ENCODE results near the gene GLT1D1. TPM values are rescaled to one million over a fixed set of nuclear protein-coding genes. Genes with fewer than 3 reads are reported as not detected.

Gene GLT1D1
- total RNA-seq, 1 experiment from 2014 or later: not detected

DNA sequence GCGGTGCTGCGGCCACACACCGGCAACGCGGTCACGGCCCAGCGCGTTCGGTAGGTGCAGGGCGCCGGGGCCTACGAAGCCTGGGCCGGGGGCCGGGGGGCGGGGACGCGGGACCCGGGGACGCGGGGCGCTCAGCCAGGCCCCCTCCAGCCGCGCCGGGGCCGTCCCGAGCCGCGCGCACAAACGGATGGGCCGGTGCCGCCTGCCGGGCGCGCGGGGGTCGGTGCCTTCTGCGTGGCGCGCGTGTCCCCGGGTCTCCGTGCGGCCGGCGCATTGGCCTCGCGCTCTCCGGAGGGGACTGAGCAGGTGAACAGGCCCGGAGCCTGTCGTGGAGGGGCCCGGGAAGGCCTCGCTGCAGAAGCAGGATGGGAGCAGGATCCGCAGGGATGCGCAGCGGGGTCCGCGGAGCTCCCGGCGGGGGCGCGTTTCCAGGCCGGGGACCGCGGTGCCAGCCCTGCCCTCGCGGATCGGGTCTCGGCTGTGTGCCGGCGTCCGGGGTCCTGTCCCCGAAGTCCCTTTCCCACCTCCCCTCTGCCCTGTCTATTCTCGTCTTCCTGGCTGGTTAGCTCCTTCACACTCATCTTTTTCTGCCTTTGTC is 421 bp downstream of the GLT1D1 start (continued):
- no peak for TF ChIP-seq YY1 (IDR thresholded peaks at IDR 0.05; ENCODE audit: extremely low read depth, insufficient replicate concordance, low read depth, low read length)

DNA sequence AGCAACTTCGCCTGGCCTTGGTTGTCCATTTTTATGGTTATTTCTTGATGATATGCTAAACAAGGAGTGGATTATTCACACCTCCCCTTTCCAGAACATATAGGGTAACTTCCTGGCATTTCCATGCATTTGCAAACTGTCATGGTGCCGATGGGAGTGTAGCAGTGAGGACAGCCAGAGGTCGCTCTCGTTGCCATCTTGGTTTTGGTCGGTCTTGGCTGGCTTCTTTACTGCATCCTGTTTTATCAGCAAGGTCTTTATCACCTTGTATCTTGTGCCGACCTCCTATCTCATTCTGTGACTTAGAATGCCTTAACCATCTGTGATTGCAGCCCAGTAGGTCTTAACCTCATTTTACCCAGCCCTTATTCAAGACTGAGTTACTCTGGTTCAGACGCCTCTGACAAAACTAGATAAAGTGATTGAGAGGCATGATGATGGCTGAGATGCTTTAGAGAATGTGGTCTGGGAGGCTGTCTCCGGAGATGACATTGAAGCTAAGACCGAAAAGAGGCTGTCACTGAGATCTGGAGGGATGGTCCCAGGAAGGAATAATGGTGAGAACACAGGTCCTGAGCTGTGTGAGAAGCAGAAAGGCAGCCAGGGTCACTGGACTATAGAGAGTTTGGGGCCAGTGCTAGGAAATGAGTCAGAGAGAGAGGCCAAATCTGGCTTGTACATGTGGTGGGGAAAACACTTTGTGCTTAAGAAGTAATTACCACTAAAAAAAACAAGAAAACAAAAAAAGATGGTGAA is 2.9 kb downstream of the GLT1D1 start:
- RAD21 ChIA-PET (ENCODE audit: low non-redundant PET in 1 of 2, low total read pairs in 2 of 2, uncharacterized antibody in 2 of 2, unreplicated experiment in 2 of 2): no interaction called here
- no TSS peak for BruUV-seq (replicated peaks)
- CTCF ChIA-PET: no interaction called here
- TF ChIP-seq, protein P1, sequence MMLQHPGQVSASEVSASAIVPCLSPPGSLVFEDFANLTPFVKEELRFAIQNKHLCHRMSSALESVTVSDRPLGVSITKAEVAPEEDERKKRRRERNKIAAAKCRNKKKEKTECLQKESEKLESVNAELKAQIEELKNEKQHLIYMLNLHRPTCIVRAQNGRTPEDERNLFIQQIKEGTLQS (IDR thresholded peaks at IDR 0.05): no peak
- TF ChIP-seq JUND (IDR thresholded peaks at IDR 0.05): no peak
- TF ChIP-seq SRF (IDR thresholded peaks at IDR 0.05; ENCODE audit: low read depth): no peak
- no peak for TF ChIP-seq SIN3A (IDR thresholded peaks at IDR 0.05; ENCODE audit: low read depth)
- TF ChIP-seq RAD21 (IDR thresholded peaks at IDR 0.05; ENCODE audit: low read depth): no peak
- TF ChIP-seq, protein P2, sequence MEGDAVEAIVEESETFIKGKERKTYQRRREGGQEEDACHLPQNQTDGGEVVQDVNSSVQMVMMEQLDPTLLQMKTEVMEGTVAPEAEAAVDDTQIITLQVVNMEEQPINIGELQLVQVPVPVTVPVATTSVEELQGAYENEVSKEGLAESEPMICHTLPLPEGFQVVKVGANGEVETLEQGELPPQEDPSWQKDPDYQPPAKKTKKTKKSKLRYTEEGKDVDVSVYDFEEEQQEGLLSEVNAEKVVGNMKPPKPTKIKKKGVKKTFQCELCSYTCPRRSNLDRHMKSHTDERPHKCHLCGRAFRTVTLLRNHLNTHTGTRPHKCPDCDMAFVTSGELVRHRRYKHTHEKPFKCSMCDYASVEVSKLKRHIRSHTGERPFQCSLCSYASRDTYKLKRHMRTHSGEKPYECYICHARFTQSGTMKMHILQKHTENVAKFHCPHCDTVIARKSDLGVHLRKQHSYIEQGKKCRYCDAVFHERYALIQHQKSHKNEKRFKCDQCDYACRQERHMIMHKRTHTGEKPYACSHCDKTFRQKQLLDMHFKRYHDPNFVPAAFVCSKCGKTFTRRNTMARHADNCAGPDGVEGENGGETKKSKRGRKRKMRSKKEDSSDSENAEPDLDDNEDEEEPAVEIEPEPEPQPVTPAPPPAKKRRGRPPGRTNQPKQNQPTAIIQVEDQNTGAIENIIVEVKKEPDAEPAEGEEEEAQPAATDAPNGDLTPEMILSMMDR (IDR thresholded peaks at IDR 0.05 in 2 of 3, conservative IDR thresholded peaks at IDR 0.05 in 1 of 3; ENCODE audit: borderline replicate concordance in 1 of 3, insufficient read depth in 1 of 3, low read depth in 2 of 3, low read length in 2 of 3): no peak
- TF ChIP-seq, protein P3, sequence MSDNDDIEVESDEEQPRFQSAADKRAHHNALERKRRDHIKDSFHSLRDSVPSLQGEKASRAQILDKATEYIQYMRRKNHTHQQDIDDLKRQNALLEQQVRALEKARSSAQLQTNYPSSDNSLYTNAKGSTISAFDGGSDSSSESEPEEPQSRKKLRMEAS (IDR thresholded peaks at IDR 0.05): no peak
- no peak for TF ChIP-seq POLR2A (IDR thresholded peaks at IDR 0.05; ENCODE audit: borderline replicate concordance, extremely low read depth, insufficient read depth, insufficient read length)
- no peak for TF ChIP-seq EGR1 (IDR thresholded peaks at IDR 0.05; ENCODE audit: low read depth)
- TF ChIP-seq EZH2 (IDR thresholded peaks at IDR 0.05): no peak
- TF ChIP-seq, protein P4, sequence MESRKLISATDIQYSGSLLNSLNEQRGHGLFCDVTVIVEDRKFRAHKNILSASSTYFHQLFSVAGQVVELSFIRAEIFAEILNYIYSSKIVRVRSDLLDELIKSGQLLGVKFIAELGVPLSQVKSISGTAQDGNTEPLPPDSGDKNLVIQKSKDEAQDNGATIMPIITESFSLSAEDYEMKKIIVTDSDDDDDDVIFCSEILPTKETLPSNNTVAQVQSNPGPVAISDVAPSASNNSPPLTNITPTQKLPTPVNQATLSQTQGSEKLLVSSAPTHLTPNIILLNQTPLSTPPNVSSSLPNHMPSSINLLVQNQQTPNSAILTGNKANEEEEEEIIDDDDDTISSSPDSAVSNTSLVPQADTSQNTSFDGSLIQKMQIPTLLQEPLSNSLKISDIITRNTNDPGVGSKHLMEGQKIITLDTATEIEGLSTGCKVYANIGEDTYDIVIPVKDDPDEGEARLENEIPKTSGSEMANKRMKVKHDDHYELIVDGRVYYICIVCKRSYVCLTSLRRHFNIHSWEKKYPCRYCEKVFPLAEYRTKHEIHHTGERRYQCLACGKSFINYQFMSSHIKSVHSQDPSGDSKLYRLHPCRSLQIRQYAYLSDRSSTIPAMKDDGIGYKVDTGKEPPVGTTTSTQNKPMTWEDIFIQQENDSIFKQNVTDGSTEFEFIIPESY (IDR thresholded peaks at IDR 0.05; ENCODE audit: extremely low read depth, insufficient replicate concordance, low read length): no peak
- no peak for TF ChIP-seq SP1 (IDR thresholded peaks at IDR 0.05; ENCODE audit: low read depth)
- TF ChIP-seq, protein P5, sequence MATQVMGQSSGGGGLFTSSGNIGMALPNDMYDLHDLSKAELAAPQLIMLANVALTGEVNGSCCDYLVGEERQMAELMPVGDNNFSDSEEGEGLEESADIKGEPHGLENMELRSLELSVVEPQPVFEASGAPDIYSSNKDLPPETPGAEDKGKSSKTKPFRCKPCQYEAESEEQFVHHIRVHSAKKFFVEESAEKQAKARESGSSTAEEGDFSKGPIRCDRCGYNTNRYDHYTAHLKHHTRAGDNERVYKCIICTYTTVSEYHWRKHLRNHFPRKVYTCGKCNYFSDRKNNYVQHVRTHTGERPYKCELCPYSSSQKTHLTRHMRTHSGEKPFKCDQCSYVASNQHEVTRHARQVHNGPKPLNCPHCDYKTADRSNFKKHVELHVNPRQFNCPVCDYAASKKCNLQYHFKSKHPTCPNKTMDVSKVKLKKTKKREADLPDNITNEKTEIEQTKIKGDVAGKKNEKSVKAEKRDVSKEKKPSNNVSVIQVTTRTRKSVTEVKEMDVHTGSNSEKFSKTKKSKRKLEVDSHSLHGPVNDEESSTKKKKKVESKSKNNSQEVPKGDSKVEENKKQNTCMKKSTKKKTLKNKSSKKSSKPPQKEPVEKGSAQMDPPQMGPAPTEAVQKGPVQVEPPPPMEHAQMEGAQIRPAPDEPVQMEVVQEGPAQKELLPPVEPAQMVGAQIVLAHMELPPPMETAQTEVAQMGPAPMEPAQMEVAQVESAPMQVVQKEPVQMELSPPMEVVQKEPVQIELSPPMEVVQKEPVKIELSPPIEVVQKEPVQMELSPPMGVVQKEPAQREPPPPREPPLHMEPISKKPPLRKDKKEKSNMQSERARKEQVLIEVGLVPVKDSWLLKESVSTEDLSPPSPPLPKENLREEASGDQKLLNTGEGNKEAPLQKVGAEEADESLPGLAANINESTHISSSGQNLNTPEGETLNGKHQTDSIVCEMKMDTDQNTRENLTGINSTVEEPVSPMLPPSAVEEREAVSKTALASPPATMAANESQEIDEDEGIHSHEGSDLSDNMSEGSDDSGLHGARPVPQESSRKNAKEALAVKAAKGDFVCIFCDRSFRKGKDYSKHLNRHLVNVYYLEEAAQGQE (IDR thresholded peaks at IDR 0.05; ENCODE audit: low read depth): no peak
- TF ChIP-seq ZNF274 (IDR thresholded peaks at IDR 0.05; ENCODE audit: low read depth, low read length): no peak
- no peak for TF ChIP-seq TCF7L2 (IDR thresholded peaks at IDR 0.05; ENCODE audit: borderline replicate concordance, extremely low read depth, insufficient read depth, insufficient read length)

More for the DNA sequence above, 2.9 kb downstream of the GLT1D1 start:
- Histone ChIP-seq H3K4me2 (ENCODE audit: low read length) (no peak overlapping the region), H3K36me3 (ENCODE audit: control insufficient read depth in 1 of 2, insufficient read depth in 2 of 2, low read length in 2 of 2) (no peaks in the 10 kb centered on the region), H3K4me3 (replicated peaks in 1 of 2; ENCODE audit: low read depth in 1 of 2, low read length in 2 of 2) (no peak overlapping the region), H3K27ac (ENCODE audit: low read depth, low read length) (no peak overlapping the region), H3K79me2 (ENCODE audit: insufficient read depth, low read length) (no peaks in the 10 kb centered on the region), H2AFZ (ENCODE audit: low read depth, low read length, poor library complexity, severe bottlenecking) (no peak overlapping the region), H3K9me2 (ENCODE audit: insufficient read depth) (no peaks in the 10 kb centered on the region), H3K9me3 (ENCODE audit: control insufficient read depth in 1 of 2, insufficient read depth in 1 of 2, low read depth in 1 of 2, low read length in 2 of 2) (no peaks in the 10 kb centered on the region), H3K4me1 (ENCODE audit: control insufficient read depth in 1 of 2, insufficient read depth in 2 of 2, low read length in 2 of 2) (no peaks in the 10 kb centered on the region), H3K9ac (ENCODE audit: low read length) (no peak overlapping the region), H4K20me1 (ENCODE audit: insufficient read depth) (no peaks in the 10 kb centered on the region), H3K27me3 (ENCODE audit: insufficient read depth, low read length) (no peaks in the 10 kb centered on the region)
- no peak for DNase-seq (ENCODE audit: low read depth, low spot score)
- ATAC-seq: no peak
- POLR2A ChIA-PET: no interaction called here
- intact Hi-C loops (cut with micrococcal nuclease): no loop called here
